Measurements from ENCODE around the gene C2CD3.

C2CD3 gene

GRCh38 chr11:73971175-73971719 lies 199.6 kb downstream of the C2CD3 start:
- peaks cover 30% of the 10 kb centered on the region for H3K4me1 ChIP-seq
- no peaks in the 10 kb centered on the region for H3K27me3 ChIP-seq
- no peak overlapping the region for H3K4me3 ChIP-seq
- peaks cover 45% of the 10 kb centered on the region for H3K36me3 ChIP-seq
- H3K4me2 ChIP-seq: no peak overlapping the region
- peaks cover 31% of the 10 kb centered on the region for H4K20me1 ChIP-seq
- H3K9ac ChIP-seq: no peak overlapping the region
- H3K9me3 ChIP-seq: no peaks in the 10 kb centered on the region
- 0 out of 2 replicates have a peak overlapping the region, but pooled peaks have one; percentile 18 for H3K27ac ChIP-seq
- no peak for TF ChIP-seq Cebpa-rat (IDR thresholded peaks at IDR 0.05)

- Histone ChIP-seq H4K20me1 (peaks cover 21% of the 10 kb centered on the region), H3K9ac (no peak overlapping the region)
- TF ChIP-seq Cebpa-rat (IDR thresholded peaks at IDR 0.05): no peak
These were observed 200.6 kb downstream of the C2CD3 start for GRCh38 chr11:73969991-73970800.

GRCh38 chr11:73969091-73969490 lies 201.7 kb downstream of the C2CD3 start:
- Histone ChIP-seq H3K36me3 (peaks cover 23% of the 10 kb centered on the region), H3K9me3 (no peaks in the 10 kb centered on the region), H3K4me2 (no peak overlapping the region), H4K20me1 (peaks cover 10% of the 10 kb centered on the region), H3K9ac (no peak overlapping the region), H3K27me3 (no peaks in the 10 kb centered on the region), H3K4me3 (no peak overlapping the region), H3K27ac (no peak overlapping the region), H3K4me1 (peaks cover 15% of the 10 kb centered on the region)
- TF ChIP-seq Cebpa-rat (IDR thresholded peaks at IDR 0.05): no peak

More at GRCh38 chr11:73969991-73970800, 200.6 kb downstream of the C2CD3 start:
- Histone ChIP-seq H3K27me3 (no peaks in the 10 kb centered on the region), H3K4me3 (no peak overlapping the region), H3K27ac (no peak overlapping the region), H3K36me3 (peaks cover 34% of the 10 kb centered on the region), H3K4me1 (peaks cover 22% of the 10 kb centered on the region), H3K9me3 (no peaks in the 10 kb centered on the region), H3K4me2 (no peak overlapping the region)

- Histone ChIP-seq H3K4me1 (peaks cover 9% of the 10 kb centered on the region), H3K9ac (no peak overlapping the region), H4K20me1 (peaks cover 4% of the 10 kb centered on the region; the same call in 1 of the 2 replicates), H3K27me3 (no peaks in the 10 kb centered on the region), H3K36me3 (peaks cover 18% of the 10 kb centered on the region), H3K9me3 (no peaks in the 10 kb centered on the region), H3K4me2 (no peak overlapping the region), H3K27ac (no peak overlapping the region), H3K4me3 (no peak overlapping the region)
- TF ChIP-seq Cebpa-rat (IDR thresholded peaks at IDR 0.05): no peak
These were observed 202.3 kb downstream of the C2CD3 start for GRCh38 chr11:73968356-73968966.

- Histone ChIP-seq H3K27ac (no peak overlapping the region), H3K9ac (no peak overlapping the region), H3K9me3 (no peaks in the 10 kb centered on the region), H3K36me3 (no peaks in the 10 kb centered on the region), H3K4me2 (no peak overlapping the region), H4K20me1 (no peaks in the 10 kb centered on the region), H3K27me3 (no peaks in the 10 kb centered on the region), H3K4me3 (no peak overlapping the region), H3K4me1 (peaks cover 5% of the 10 kb centered on the region)
- no peak for TF ChIP-seq Cebpa-rat (IDR thresholded peaks at IDR 0.05)
These were observed 205.1 kb downstream of the C2CD3 start for GRCh38 chr11:73965764-73966121.

GRCh38 chr11:73965076-73965763 lies 205.6 kb downstream of the C2CD3 start:
- H3K9ac ChIP-seq: no peak overlapping the region
- no peaks in the 10 kb centered on the region for H4K20me1 ChIP-seq
- H3K27ac ChIP-seq: no peak overlapping the region
- H3K4me2 ChIP-seq: 0 out of 2 replicates have a peak overlapping the region, but pooled peaks have one; percentile 39
- H3K4me1 ChIP-seq: peaks cover 5% of the 10 kb centered on the region
- no peaks in the 10 kb centered on the region for H3K9me3 ChIP-seq
- no peaks in the 10 kb centered on the region for H3K36me3 ChIP-seq
- no peak overlapping the region for H3K4me3 ChIP-seq
- TF ChIP-seq Cebpa-rat (IDR thresholded peaks at IDR 0.05): no peak
- no peaks in the 10 kb centered on the region for H3K27me3 ChIP-seq

GRCh38 chr11:73963861-73964260 lies 206.9 kb downstream of the C2CD3 start:
- Histone ChIP-seq H3K4me2 (no peak overlapping the region), H3K4me1 (peaks cover 8% of the 10 kb centered on the region), H3K9ac (no peak overlapping the region), H4K20me1 (no peaks in the 10 kb centered on the region), H3K36me3 (no peaks in the 10 kb centered on the region), H3K27ac (no peak overlapping the region), H3K4me3 (no peak overlapping the region), H3K9me3 (no peaks in the 10 kb centered on the region), H3K27me3 (no peaks in the 10 kb centered on the region)
- no peak for TF ChIP-seq Cebpa-rat (IDR thresholded peaks at IDR 0.05)

Measured in BLaER1 (cell line).